Measurements from ENCODE around the gene OPRL1.
A peak's percentile ranks its signal among the peaks of the same experiment; 100 is the strongest.

Gene OPRL1

DNA sequence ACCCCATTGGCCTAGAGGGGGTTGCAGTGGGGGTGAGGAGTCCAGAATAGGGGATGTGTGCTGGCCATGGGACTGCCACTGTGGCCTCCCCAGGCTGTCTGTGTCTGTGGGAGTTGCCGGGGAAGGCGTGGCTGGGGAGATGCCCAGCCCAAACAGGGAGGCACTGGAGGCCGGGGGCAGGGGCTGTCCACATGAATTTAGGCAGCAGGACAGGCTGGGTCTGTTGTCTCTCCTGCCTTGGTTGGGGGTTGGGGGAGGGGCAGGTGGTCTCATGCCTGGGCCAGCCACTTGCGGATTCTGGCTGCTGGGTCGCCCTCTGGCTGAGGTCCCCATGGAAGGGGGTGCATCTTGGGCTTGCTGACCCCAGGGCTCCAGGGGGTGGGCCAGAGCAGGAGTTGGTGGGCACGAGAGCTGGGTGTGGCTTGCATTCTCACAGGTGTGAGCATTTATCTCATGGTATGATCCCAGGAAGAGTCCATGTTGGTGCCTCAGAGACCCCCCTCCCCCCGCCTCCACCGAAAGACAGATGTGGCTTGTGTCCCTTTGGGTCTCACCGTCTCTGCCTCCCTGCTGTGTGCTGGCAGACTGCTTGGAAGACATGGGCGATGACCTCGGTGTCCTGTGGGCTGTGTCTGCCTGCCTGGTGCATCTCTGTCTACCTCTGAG, 34.4 kb upstream of the OPRL1 start:
- Histone ChIP-seq H3K27me3 (ENCODE audit: control insufficient read depth, insufficient read depth, low read length) (peaks cover 91% of the 10 kb centered on the region), H3K36me3 (ENCODE audit: control insufficient read depth, low read depth, low read length) (no peaks in the 10 kb centered on the region), H3K4me1 (ENCODE audit: control insufficient read depth, low read depth, low read length) (peaks cover 5% of the 10 kb centered on the region), H3K27ac (ENCODE audit: low read length) (no peak overlapping the region), H3K9me3 (ENCODE audit: control insufficient read depth, low read depth, low read length) (no peaks in the 10 kb centered on the region), H3K9ac (ENCODE audit: low read length) (no peak overlapping the region), H3K4me3 (ENCODE audit: low read length) (no peak overlapping the region)

DNA sequence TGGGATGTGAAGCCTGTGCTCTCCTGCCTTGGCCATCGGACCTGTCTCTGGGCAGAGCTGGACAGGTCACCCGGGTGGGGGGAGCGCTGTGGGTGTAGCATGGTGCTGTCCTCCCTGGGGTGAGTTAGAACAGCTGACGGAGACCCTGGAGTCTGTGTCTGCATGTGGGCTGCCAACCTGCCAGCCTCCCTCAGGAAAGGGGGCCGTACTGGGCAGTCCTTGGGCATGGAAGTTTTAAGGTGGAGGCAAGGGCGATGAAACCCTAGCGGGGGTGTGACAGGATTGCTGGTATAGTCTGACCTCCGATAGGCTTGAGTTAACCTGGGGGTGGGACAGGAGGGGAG, 32.9 kb upstream of the OPRL1 start:
- Histone ChIP-seq H3K9ac (ENCODE audit: low read length) (no peak overlapping the region), H3K27me3 (ENCODE audit: control insufficient read depth, insufficient read depth, low read length) (peaks cover 90% of the 10 kb centered on the region), H3K36me3 (ENCODE audit: control insufficient read depth, low read depth, low read length) (no peaks in the 10 kb centered on the region), H3K9me3 (ENCODE audit: control insufficient read depth, low read depth, low read length) (no peaks in the 10 kb centered on the region), H3K4me3 (ENCODE audit: low read length) (no peak overlapping the region), H3K4me1 (ENCODE audit: control insufficient read depth, low read depth, low read length) (peaks cover 2% of the 10 kb centered on the region), H3K27ac (ENCODE audit: low read length) (no peak overlapping the region)

DNA sequence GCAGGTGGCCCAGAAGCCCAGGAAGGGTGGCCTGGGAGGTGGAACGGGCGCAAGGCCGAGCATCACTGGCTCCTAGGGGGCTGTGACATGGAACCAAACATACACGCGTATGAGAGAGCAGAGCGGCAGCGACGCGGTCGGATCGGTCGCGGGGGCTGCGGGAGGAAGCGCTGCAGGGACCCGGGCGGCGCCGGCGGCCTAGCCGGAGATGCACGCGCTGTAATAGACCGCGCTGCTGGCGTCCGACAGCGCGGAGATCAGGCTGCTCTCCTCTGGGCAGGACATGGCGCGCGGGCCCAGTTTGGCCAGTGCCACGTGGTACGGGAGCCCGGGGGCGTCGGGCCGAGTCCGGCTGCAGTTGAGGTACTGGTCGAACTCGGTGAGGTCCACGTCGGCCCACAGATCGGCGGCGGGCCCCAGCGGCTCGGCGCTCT, 31.9 kb upstream of the OPRL1 start:
- Histone ChIP-seq H3K27me3 (ENCODE audit: control insufficient read depth, insufficient read depth, low read length) (peaks cover 83% of the 10 kb centered on the region), H3K4me1 (ENCODE audit: control insufficient read depth, low read depth, low read length) (no peaks in the 10 kb centered on the region), H3K9me3 (ENCODE audit: control insufficient read depth, low read depth, low read length) (no peaks in the 10 kb centered on the region), H3K9ac (ENCODE audit: low read length) (no peak overlapping the region), H3K27ac (ENCODE audit: low read length) (no peak overlapping the region), H3K36me3 (ENCODE audit: control insufficient read depth, low read depth, low read length) (no peaks in the 10 kb centered on the region), H3K4me3 (ENCODE audit: low read length) (peak overlapping the region; percentile 17)

DNA sequence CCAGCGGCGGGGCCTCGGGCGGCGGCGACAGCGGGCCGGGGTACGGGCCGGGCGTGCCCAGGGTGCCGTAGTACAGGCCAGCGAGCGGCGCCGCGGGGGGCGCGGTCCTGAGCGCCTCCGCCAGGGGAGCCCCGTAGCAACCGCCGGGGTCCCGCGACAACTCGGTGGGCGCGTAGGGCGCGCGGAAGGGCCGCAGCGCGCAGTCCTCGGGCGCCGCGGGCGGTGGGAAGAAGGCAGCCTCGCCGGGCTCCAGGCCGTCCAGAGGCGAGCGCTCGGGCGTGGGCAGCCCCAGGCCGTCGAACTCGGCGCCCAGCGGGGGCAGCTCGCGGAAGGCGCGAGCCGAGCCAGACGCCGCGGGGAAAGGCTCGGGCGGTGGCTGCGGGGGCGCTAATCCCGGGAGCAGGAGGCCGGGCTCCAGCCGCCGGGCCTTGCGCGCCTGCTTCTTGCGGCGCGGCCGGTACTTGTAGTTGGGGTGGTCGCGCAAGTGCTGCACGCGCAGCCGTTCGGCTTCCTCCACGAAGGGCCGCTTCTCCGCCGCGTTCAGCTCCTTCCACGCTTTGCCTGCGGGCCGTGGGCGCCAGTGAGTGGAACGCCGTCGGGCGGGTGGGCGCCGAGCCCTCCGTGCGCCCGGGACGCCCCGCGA, 31.4 kb upstream of the OPRL1 start:
- no peak overlapping the region for H3K4me3 ChIP-seq (ENCODE audit: low read length)
- no peaks in the 10 kb centered on the region for H3K36me3 ChIP-seq (ENCODE audit: control insufficient read depth, low read depth, low read length)
- no peak overlapping the region for H3K27ac ChIP-seq (ENCODE audit: low read length)
- peaks cover 78% of the 10 kb centered on the region for H3K27me3 ChIP-seq (ENCODE audit: control insufficient read depth, insufficient read depth, low read length)
- H3K9ac ChIP-seq (ENCODE audit: low read length): no peak overlapping the region
- no peaks in the 10 kb centered on the region for H3K9me3 ChIP-seq (ENCODE audit: control insufficient read depth, low read depth, low read length)
- H3K4me1 ChIP-seq (ENCODE audit: control insufficient read depth, low read depth, low read length): no peaks in the 10 kb centered on the region

DNA sequence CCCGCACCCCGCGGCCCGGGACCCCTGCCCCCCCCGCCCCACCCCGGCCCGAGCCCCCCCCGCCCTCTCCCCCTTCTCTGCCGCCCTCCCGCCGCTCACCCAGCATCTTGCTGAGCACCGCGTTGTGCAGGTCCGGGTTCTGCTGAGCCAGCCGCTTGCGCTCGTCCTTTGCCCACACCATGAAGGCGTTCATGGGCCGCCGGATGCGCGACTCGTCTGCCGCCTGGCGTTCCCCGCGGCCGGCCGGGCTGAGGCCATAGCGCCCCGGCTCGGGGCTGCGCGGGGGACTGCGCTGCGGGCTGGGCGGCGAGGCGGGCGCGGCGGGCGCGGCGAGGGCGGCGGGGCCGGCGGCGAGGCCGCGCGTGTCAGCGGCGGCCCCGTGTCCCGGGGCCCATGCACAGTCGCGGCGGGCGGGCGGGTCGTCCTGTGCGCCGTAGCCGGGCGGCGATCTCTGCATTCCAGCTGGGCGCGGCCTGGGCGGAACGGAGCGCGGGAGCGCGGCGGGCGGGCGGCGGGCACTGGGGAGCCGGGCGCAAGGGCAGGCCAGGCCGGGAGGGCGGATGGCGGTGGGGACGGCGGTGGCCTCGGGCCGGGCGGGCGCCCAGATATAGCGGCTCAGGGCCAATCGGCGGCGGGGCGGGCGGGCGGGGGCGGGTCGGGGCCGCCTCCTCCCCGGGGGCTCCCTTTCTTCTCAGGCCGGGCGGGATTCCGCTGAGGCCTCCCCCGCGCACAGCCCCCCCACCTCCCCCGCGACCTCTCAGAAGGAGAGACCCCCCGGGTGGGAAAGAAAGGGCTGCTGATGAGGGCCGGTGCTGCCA, 30.6 kb upstream of the OPRL1 start, which contains the start of gene SOX18:
SOX18 (minus strand) TSS at position 580 of the 818 bp plus-strand sequence; CDS start at position 457, 123 bp downstream.
- no peak within 1 kb of the TSS for H3K4me3 ChIP-seq (ENCODE audit: low read length)
- H3K9me3 ChIP-seq (ENCODE audit: control insufficient read depth, low read depth, low read length): no peaks in the 10 kb centered on the region
- peaks cover 70% of the 10 kb centered on the region for H3K27me3 ChIP-seq (ENCODE audit: control insufficient read depth, insufficient read depth, low read length)
- no peaks in the 10 kb centered on the region for H3K36me3 ChIP-seq (ENCODE audit: control insufficient read depth, low read depth, low read length)
- no peak within 1 kb of the TSS for H3K9ac ChIP-seq (ENCODE audit: low read length)
- H3K27ac ChIP-seq (ENCODE audit: low read length): no peak within 1 kb of the TSS
- no peaks in the 10 kb centered on the region for H3K4me1 ChIP-seq (ENCODE audit: control insufficient read depth, low read depth, low read length)

DNA sequence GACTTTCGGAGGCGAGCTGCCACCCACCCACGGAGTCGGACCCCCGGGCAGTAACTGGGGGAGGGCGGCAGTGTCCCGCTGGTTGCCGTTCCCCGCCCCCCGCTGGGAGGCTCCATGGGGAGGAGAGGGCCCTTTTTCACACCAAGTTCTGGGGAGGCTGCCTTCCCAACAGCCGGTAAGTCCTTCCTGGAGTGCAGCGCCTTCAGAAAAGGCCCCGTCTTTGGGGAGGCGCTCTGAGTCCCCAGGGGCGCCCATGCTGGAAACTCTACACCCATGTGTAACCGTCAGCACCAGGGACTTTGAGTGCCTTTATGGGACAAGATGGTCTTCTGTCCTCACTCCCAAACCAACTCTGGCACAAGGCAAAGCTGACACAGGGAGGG, 30.0 kb upstream of the OPRL1 start:
- H3K27me3 ChIP-seq (ENCODE audit: control insufficient read depth, insufficient read depth, low read length): peaks cover 64% of the 10 kb centered on the region
- no peak overlapping the region for H3K4me3 ChIP-seq (ENCODE audit: low read length)
- H3K36me3 ChIP-seq (ENCODE audit: control insufficient read depth, low read depth, low read length): no peaks in the 10 kb centered on the region
- no peak overlapping the region for H3K27ac ChIP-seq (ENCODE audit: low read length)
- no peak overlapping the region for H3K9ac ChIP-seq (ENCODE audit: low read length)
- H3K4me1 ChIP-seq (ENCODE audit: control insufficient read depth, low read depth, low read length): no peaks in the 10 kb centered on the region
- H3K9me3 ChIP-seq (ENCODE audit: control insufficient read depth, low read depth, low read length): no peaks in the 10 kb centered on the region

DNA sequence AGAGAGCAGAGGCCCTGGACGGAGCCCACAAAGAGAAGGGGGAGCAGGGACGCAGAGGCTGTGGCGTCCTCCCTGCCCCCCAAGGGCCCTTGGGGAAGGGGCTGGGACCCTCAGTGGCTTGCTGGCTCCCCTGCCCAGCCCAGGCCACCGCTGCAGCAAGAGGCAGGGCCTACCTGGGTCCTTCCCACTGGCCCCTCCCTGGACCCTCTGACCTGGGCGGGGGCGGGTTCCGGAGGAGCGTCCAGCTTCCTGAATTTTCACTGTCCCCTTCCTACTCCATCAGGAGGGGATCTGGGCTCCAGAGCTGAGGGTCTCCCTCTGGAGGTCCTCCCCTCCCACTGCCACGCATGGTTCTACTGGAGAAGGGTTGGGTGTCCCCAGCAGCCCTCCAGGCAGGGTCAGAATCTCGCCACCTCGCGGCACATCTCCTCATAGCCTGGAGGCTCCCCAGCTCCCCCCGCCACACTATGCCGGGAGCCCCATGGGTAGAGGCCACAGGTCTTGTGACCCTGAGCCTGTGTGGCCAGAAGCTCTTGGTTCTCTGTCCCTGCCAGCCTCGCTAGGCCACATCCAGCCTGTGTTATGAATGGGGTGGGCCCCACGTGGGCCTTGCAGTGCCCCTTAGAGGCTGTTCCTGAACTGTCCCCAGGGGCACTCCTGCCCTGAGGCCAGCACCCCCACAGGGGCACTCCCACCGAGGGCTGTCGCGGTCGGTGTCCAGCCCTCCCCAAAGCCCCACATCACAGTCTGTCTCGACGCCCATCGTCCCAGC, 29.4 kb upstream of the OPRL1 start:
- Histone ChIP-seq H3K4me1 (ENCODE audit: control insufficient read depth, low read depth, low read length) (no peaks in the 10 kb centered on the region), H3K27me3 (ENCODE audit: control insufficient read depth, insufficient read depth, low read length) (peaks cover 58% of the 10 kb centered on the region), H3K9ac (ENCODE audit: low read length) (no peak overlapping the region), H3K27ac (ENCODE audit: low read length) (no peak overlapping the region), H3K4me3 (ENCODE audit: low read length) (no peak overlapping the region), H3K36me3 (ENCODE audit: control insufficient read depth, low read depth, low read length) (no peaks in the 10 kb centered on the region), H3K9me3 (ENCODE audit: control insufficient read depth, low read depth, low read length) (no peaks in the 10 kb centered on the region)

DNA sequence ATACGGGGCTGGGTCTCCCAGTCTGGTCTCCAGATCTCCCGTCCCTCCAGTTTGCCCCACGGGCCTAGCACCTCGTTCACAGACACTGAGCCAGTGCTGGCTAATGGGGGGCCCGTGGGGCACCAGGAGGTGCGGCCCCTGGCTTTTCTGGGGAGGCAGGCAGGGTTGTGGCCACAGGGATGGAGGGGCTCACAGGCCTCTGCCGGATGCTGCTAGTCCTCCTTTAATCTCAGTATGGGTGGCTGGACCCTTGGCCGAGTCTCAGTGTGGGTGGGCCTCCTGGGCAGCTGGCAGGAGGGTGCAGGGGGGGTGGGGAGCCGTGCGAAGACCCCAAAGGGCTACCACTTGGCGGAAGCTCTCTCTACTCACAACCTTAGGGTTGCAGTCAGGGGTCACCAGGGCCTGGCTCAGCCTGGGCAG, 28.8 kb upstream of the OPRL1 start:
- Histone ChIP-seq H3K4me3 (ENCODE audit: low read length) (no peak overlapping the region), H3K27ac (ENCODE audit: low read length) (no peak overlapping the region), H3K36me3 (ENCODE audit: control insufficient read depth, low read depth, low read length) (no peaks in the 10 kb centered on the region), H3K4me1 (ENCODE audit: control insufficient read depth, low read depth, low read length) (no peaks in the 10 kb centered on the region), H3K9ac (ENCODE audit: low read length) (no peak overlapping the region), H3K27me3 (ENCODE audit: control insufficient read depth, insufficient read depth, low read length) (peaks cover 53% of the 10 kb centered on the region), H3K9me3 (ENCODE audit: control insufficient read depth, low read depth, low read length) (no peaks in the 10 kb centered on the region)

DNA sequence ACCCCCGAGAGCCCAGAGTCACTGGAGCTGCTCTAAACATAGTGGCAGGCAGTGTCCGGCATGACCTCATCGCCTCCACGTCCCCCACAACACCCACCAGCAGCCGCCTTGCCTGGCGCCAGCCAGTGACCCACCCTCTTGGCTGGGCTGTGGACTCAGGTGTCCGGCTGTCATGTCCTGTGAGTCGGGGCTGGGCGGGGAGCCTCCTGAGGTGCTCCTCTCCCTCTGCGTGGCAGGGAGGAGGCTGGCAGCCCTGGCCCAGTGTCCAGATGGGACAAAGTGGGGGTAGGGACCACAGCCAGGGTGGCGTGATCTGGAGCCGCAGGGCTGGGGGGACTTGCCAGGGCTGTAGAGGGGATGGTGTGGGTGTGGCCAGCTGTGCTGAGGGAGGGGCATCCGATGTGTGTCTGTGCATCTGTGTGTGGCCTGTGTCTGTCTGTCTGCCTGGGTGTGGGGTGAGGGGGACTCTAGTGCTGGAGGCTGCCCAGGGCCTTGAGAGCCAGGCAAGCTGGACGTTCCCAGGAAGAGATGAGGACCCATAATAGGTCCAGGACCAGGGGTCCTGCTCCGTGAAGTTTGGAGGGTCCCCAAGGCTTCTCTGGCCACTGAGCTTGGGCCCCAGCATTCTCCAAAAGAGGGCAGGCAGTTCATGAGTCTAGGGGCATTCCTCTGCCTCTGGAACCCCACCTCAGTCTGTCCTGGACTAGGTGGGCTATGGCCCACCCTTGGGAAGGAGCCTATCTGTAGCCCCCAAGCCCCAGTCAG, 28.1 kb upstream of the OPRL1 start:
- no peaks in the 10 kb centered on the region for H3K36me3 ChIP-seq (ENCODE audit: control insufficient read depth, low read depth, low read length)
- no peaks in the 10 kb centered on the region for H3K4me1 ChIP-seq (ENCODE audit: control insufficient read depth, low read depth, low read length)
- H3K9ac ChIP-seq (ENCODE audit: low read length): no peak overlapping the region
- no peaks in the 10 kb centered on the region for H3K9me3 ChIP-seq (ENCODE audit: control insufficient read depth, low read depth, low read length)
- no peak overlapping the region for H3K4me3 ChIP-seq (ENCODE audit: low read length)
- H3K27me3 ChIP-seq (ENCODE audit: control insufficient read depth, insufficient read depth, low read length): peaks cover 46% of the 10 kb centered on the region
- no peak overlapping the region for H3K27ac ChIP-seq (ENCODE audit: low read length)

DNA sequence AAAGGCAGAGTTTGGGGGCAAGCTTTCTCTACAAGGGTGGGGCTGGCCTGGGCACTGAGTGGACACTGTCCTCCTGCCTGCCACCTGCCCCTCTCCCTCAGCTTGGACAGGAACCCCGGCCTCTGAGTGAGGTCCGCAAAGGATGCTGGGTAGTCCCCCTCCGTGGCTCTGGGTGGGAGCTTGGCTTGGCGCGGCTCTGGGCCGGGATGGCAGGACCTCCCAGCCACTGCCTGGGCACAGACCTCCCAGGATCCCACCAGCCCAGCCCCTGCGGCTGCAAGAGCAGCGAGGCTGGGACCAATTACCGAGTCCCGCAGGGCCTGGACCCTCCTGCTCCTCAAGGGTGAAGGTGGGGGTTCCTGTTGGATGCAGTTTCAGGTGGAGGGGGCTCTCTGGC, 27.6 kb upstream of the OPRL1 start:
- Histone ChIP-seq H3K36me3 (ENCODE audit: control insufficient read depth, low read depth, low read length) (no peaks in the 10 kb centered on the region), H3K4me1 (ENCODE audit: control insufficient read depth, low read depth, low read length) (peaks cover under 1% of the 10 kb centered on the region), H3K27me3 (ENCODE audit: control insufficient read depth, insufficient read depth, low read length) (peaks cover 40% of the 10 kb centered on the region), H3K27ac (ENCODE audit: low read length) (no peak overlapping the region), H3K9ac (ENCODE audit: low read length) (no peak overlapping the region), H3K4me3 (ENCODE audit: low read length) (no peak overlapping the region), H3K9me3 (ENCODE audit: control insufficient read depth, low read depth, low read length) (no peaks in the 10 kb centered on the region)
